Esophagus muscularis mucosa (tissue), 4 donors: ENCODE measurements around the gene PDS5A.

ENCODE experiments used
- CTCF ChIP-seq, 3 experiments: fragments of 200-600 bp in 2 of 3; fragments of 450-650 bp in 1 of 3; sonication (generic) in 2 of 3; IDR thresholded peaks; one replicate each; pipeline ENCODE4 v1.5.1; 2017 to 2019; ENCODE audit warnings: antibody characterized with exemption in 3 of 3, mild to moderate bottlenecking in 2 of 3, moderate library complexity in 1 of 3
- EP300 ChIP-seq: sonication (generic); formaldehyde crosslinking; IDR thresholded peaks from one replicate; pipeline ENCODE4 v1.6.1; 2017; ENCODE audit warnings: antibody characterized with exemption
- POLR2A ChIP-seq: fragments of 450-650 bp; IDR thresholded peaks from one replicate; pipeline ENCODE4 v1.6.1; 2017; ENCODE audit warnings: antibody characterized with exemption, moderate library complexity, mild to moderate bottlenecking, low read depth
- POLR2AphosphoS5 ChIP-seq, 2 donors: sonication (generic); formaldehyde crosslinking; IDR thresholded peaks; one replicate each; pipeline ENCODE4 v1.6.1; 2017; ENCODE audit warnings: antibody characterized with exemption in 2 of 2

GRCh38 chr4:39855909-39856512 is 121.7 kb downstream of the PDS5A start:
- TF ChIP-seq CTCF (IDR thresholded peaks at IDR 0.05) (no peak), POLR2A (no peak), EP300 (no peak), POLR2AphosphoS5 (IDR thresholded peaks at IDR 0.05) (no peak)
